Endothelial cell of umbilical vein (primary cell): ENCODE results near the gene ELMOD3. TPM values are rescaled to one million over a fixed set of nuclear protein-coding genes. Genes with fewer than 3 reads are reported as not detected.
"Not testable (repeated sequence)": the region's sequence is repeated elsewhere in the genome, so short reads cannot be mapped to it uniquely, and the experiment has no call there.

ENCODE experiments used
- BruUV-seq: library from RNA; stranded (reverse); fragments of 400-500 nt; replicated peaks from 2 replicates; lab custom pipeline; 2021; lab: Mats Ljungman, UMichigan
- CTCF ChIA-PET: fragments of 300-600, 350-600 bp; sonication (Branson Sonifier 250); formaldehyde crosslinking; loops from one replicate; lab custom pipeline; 2021; ENCODE audit warnings: antibody characterized with exemption, inconsistent platforms; lab: Charles Lee
- POLR2A ChIA-PET: fragments of 300-600, 350-600 bp; sonication (Branson Sonifier 250); formaldehyde crosslinking; loops from one replicate; lab custom pipeline; 2021; ENCODE audit warnings: antibody characterized with exemption, inconsistent platforms; lab: Charles Lee
- DNase-seq: peaks from one replicate; pipeline ENCODE4 v3.0.0-alpha.2; 2011; ENCODE audit warnings: low read depth, low spot score
- FAIRE-seq: peaks from 2 replicates; lab custom pipeline; 2011; peaks lifted over from hg19 to GRCh38; lab: Jason Lieb, UNC
- H2AFZ ChIP-seq: 2 replicates; pipeline ENCODE4 v1.6.0; 2012; ENCODE audit warnings: low read depth, low read length, control low read depth, inconsistent platforms
- H3K27ac ChIP-seq: 2 replicates; pipeline ENCODE4 v1.5.1; 2011; ENCODE audit warnings: low read depth, mild to moderate bottlenecking, control low read depth, low read length, moderate library complexity; ENCODE audit not compliant: insufficient read depth
- H3K27me3 ChIP-seq, 2 experiments: 2 replicates each; pipeline versions ENCODE4 v1.6.0 to v1.6.1; 2011; ENCODE audit warnings: low read length in 2 of 2, mixed read lengths in 1 of 2; ENCODE audit not compliant: control insufficient read depth in 2 of 2, insufficient read depth in 2 of 2
- H3K36me3 ChIP-seq, 2 experiments: 2 replicates in 1 of 2; 3 replicates in 1 of 2; pipeline ENCODE4 v1.5.1; 2011; ENCODE audit warnings: low read length in 2 of 2, mild to moderate bottlenecking in 1 of 2, moderate library complexity in 1 of 2; ENCODE audit not compliant: control insufficient read depth in 2 of 2, insufficient read depth in 2 of 2; ENCODE audit errors: extremely low read depth in 1 of 2
- H3K4me1 ChIP-seq: 3 replicates; pipeline ENCODE4 v1.5.1; 2011; ENCODE audit warnings: mild to moderate bottlenecking, low read length; ENCODE audit not compliant: control insufficient read depth, insufficient read depth; ENCODE audit errors: extremely low read depth
- H3K4me2 ChIP-seq: 2 replicates; pipeline ENCODE4 v1.6.1; 2011; ENCODE audit warnings: low read length, control low read depth, mixed read lengths; ENCODE audit not compliant: insufficient read depth
- H3K4me3 ChIP-seq, 3 experiments: fragments of 200-600 bp in 1 of 3; sonication (generic), shearing (Covaris generic) in 1 of 3; replicated peaks in 1 of 3; 2 replicates each; pipeline ENCODE4 v1.5.1; 2011 to 2016; ENCODE audit warnings: control low read depth in 3 of 3, low read length in 3 of 3, mild to moderate bottlenecking in 2 of 3, inconsistent platforms in 1 of 3, low read depth in 1 of 3, moderate library complexity in 1 of 3; ENCODE audit not compliant: insufficient read depth in 1 of 3
- H3K79me2 ChIP-seq: 2 replicates; pipeline ENCODE4 v1.6.0; 2012; ENCODE audit warnings: low read length, inconsistent platforms; ENCODE audit not compliant: control insufficient read depth, insufficient read depth
- H3K9ac ChIP-seq: replicated peaks from 2 replicates; pipeline ENCODE3; 2011; ENCODE audit warnings: low read length, control low read depth; ENCODE audit not compliant: insufficient read depth; ENCODE audit errors: extremely low read depth
- H3K9me1 ChIP-seq: replicated peaks from 3 replicates; pipeline ENCODE4 v1.6.0; 2011; ENCODE audit warnings: mild to moderate bottlenecking, low read length; ENCODE audit not compliant: control insufficient read depth, insufficient read depth; ENCODE audit errors: extremely low read depth
- H3K9me3 ChIP-seq: replicated peaks from 2 replicates; pipeline ENCODE4 v1.5.1; 2012; ENCODE audit warnings: low read length, inconsistent platforms; ENCODE audit not compliant: control insufficient read depth, insufficient read depth
- H4K20me1 ChIP-seq: replicated peaks from 2 replicates; pipeline ENCODE3; 2011; ENCODE audit warnings: mild to moderate bottlenecking, low read length; ENCODE audit not compliant: control insufficient read depth, insufficient read depth; ENCODE audit errors: extremely low read depth
- FOS ChIP-seq: IDR thresholded peaks from 2 replicates; pipeline ENCODE4 v1.6.1; 2011; ENCODE audit warnings: mild to moderate bottlenecking, low read length, moderate library complexity, borderline replicate concordance; ENCODE audit not compliant: insufficient read depth
- GATA2 ChIP-seq: IDR thresholded peaks from 2 replicates; pipeline ENCODE4 v1.7.0; 2011; ENCODE audit warnings: low read depth, mild to moderate bottlenecking, moderate library complexity, mixed read lengths, low read length; ENCODE audit not compliant: insufficient read length, insufficient read depth
- JUN ChIP-seq: IDR thresholded peaks from 2 replicates; pipeline ENCODE4 v1.6.1; 2011; ENCODE audit warnings: borderline replicate concordance, low read depth; ENCODE audit not compliant: insufficient read length, insufficient read depth
- MYC ChIP-seq: IDR thresholded peaks from one replicate; pipeline ENCODE4 v1.6.1; 2011; ENCODE audit warnings: mild to moderate bottlenecking, low read depth, low read length
- POLR2A ChIP-seq: IDR thresholded peaks from 2 replicates; pipeline ENCODE4 v1.6.1; 2012; ENCODE audit warnings: low read depth, mild to moderate bottlenecking, control low read depth, low read length
- POLR2AphosphoS5 ChIP-seq: IDR thresholded peaks from 2 replicates; pipeline ENCODE4 v1.6.1; 2012; ENCODE audit warnings: low read depth, mild to moderate bottlenecking, control low read depth, low read length, moderate library complexity; ENCODE audit not compliant: insufficient read depth
- dilution Hi-C: fragments of 300-500 bp; cut with MboI; formaldehyde crosslinking; loops from one replicate; pipeline ENCODE4 v1.15.0; 2019; ENCODE audit warnings: low sequenced_read_pairs; ENCODE audit not compliant: extremely low pct_ligation_motif_present
- intact Hi-C: fragments of 100-400 bp; cut with micrococcal nuclease; formaldehyde crosslinking; loops from one replicate; pipeline ENCODE4 v1.10.0; 2022
- polyA plus RNA-seq, 4 experiments: library from polyadenylated mRNA; depleted of rRNA in 3 of 4; stranded (reverse) in 3 of 4; unstranded in 1 of 4; fragments of >200 nt; gene quantifications; 2 replicates each; pipeline versions ENCODE4 v1.2.1 to v1.2.3, GENCODE V29; 2011 to 2012; ENCODE audit warnings: missing spikeins in 1 of 4
- total RNA-seq: library from RNA; stranded (reverse); gene quantifications from 2 replicates; pipeline ENCODE4 v1.2.3, GENCODE V29; 2021
- TF ChIP-seq, protein P1 (sequence below): IDR thresholded peaks from 2 replicates; pipeline ENCODE4 v1.6.1; 2011; ENCODE audit not compliant: insufficient read depth, insufficient read length
- TF ChIP-seq, protein P2 (sequence below), 2 donors: IDR thresholded peaks; 1 replicate in 1 of 2; 2 replicates in 1 of 2; pipeline ENCODE4 v1.5.1; 2011; ENCODE audit warnings: low read length in 2 of 2, mild to moderate bottlenecking in 2 of 2, moderate library complexity in 2 of 2, control low read depth in 1 of 2, inconsistent platforms in 1 of 2, low read depth in 1 of 2; ENCODE audit not compliant: insufficient read depth in 1 of 2; ENCODE audit errors: extremely low read depth in 1 of 2

The ELMOD3 gene
- total and polyA plus RNA-seq, 2 donors (not counting 3 experiments of a cell fraction or from before 2014, with no cell fraction given): 12.3 to 22.0 TPM

DNA sequence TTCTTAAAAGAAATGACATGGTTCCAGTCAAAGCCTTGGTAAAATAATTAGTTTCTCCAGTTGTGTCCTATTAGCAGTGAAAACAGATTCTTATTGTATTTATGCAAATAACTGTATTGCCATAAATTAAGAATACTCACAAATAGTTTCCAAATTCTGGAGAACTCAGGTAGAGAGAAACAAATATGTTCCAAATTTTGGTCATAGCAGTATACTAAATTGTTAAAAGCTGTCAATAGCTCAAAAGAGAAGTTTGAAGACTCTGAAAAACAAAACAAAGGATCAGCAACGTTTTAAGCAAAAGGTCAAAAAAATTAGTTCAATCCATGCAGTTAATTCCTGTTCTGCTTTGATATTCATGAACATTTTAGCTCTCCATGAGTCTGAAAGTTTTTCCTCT lies 25.5 kb downstream of the ELMOD3 start:
- intact Hi-C loops: no loop called here
- Histone ChIP-seq H4K20me1 (no peaks in the 10 kb centered on the region), H3K9ac (no peak overlapping the region), H3K9me1 (no peaks in the 10 kb centered on the region), H3K4me2 (no peak overlapping the region), H3K79me2 (no peaks in the 10 kb centered on the region), H3K27ac (no peak overlapping the region), H3K9me3 (no peaks in the 10 kb centered on the region), H3K36me3 (peaks cover 0 to 2% of the 10 kb centered on the region in 2 experiments), H3K27me3 (no peaks in the 10 kb centered on the region), H3K4me3 (no peak overlapping the region), H2AFZ (no peak overlapping the region), H3K4me1 (no peaks in the 10 kb centered on the region)
- no peak for DNase-seq
- ChIA-PET CTCF (no interaction called here), POLR2A (no interaction called here)
- TF ChIP-seq MYC (no peak), POLR2A (no peak), FOS (no peak), GATA2 (no peak), JUN (no peak), POLR2AphosphoS5 (no peak)
- TF ChIP-seq, protein P1, sequence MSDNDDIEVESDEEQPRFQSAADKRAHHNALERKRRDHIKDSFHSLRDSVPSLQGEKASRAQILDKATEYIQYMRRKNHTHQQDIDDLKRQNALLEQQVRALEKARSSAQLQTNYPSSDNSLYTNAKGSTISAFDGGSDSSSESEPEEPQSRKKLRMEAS: no peak
- TF ChIP-seq, protein P2, sequence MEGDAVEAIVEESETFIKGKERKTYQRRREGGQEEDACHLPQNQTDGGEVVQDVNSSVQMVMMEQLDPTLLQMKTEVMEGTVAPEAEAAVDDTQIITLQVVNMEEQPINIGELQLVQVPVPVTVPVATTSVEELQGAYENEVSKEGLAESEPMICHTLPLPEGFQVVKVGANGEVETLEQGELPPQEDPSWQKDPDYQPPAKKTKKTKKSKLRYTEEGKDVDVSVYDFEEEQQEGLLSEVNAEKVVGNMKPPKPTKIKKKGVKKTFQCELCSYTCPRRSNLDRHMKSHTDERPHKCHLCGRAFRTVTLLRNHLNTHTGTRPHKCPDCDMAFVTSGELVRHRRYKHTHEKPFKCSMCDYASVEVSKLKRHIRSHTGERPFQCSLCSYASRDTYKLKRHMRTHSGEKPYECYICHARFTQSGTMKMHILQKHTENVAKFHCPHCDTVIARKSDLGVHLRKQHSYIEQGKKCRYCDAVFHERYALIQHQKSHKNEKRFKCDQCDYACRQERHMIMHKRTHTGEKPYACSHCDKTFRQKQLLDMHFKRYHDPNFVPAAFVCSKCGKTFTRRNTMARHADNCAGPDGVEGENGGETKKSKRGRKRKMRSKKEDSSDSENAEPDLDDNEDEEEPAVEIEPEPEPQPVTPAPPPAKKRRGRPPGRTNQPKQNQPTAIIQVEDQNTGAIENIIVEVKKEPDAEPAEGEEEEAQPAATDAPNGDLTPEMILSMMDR (IDR thresholded peaks at IDR 0.05; ENCODE audit: extremely low read depth in 1 of 2, insufficient read depth in 1 of 2, low read depth in 1 of 2, low read length in 2 of 2): no peak
- BruUV-seq: no TSS peak
- dilution Hi-C loops: no loop called here
- FAIRE-seq: no peak

DNA sequence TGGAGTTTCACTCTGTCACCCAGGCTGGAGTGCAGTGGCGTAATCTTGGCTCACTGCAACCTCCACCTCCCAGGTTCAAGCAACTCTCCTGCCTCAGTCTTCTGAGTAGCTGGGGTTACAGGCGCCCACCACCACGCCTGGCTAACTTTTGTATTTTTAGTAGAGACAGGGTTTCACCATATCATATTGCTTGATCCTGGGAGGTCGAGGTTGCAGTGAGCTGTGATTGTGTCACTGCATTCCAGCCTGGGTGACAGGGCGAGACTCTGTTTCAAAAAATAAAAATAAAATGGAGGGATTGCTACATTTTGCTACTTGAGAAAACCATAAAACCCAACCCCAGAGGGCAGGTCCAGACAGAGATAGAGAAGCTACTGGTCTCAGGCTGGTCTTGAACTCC lies 28.6 kb downstream of the ELMOD3 start:
- H3K27ac ChIP-seq, H3K9me3 ChIP-seq, H2AFZ ChIP-seq, H3K9ac ChIP-seq, DNase-seq, H3K9me1 ChIP-seq, H3K4me2 ChIP-seq, H3K4me3 ChIP-seq, H3K27me3 ChIP-seq, FAIRE-seq, dilution Hi-C loops, H3K36me3 ChIP-seq, H3K4me1 ChIP-seq, H3K79me2 ChIP-seq, BruUV-seq, POLR2A ChIA-PET, intact Hi-C loops, H4K20me1 ChIP-seq: not testable (repeated sequence)
- CTCF ChIA-PET: interaction anchor here (0.7 to 1.1 kb wide), 5 partner anchors 9 to 18 kb away, joined by 3 read pairs; no protein-coding TSS in a partner anchor
